ENCODE data around the gene VPS51. TPM values are rescaled to one million over a fixed set of nuclear protein-coding genes. Genes with fewer than 3 reads are reported as not detected.

The VPS51 gene
- total and polyA plus RNA-seq, 4 donors: 69.6 to 164 (median 124) TPM

DNA sequence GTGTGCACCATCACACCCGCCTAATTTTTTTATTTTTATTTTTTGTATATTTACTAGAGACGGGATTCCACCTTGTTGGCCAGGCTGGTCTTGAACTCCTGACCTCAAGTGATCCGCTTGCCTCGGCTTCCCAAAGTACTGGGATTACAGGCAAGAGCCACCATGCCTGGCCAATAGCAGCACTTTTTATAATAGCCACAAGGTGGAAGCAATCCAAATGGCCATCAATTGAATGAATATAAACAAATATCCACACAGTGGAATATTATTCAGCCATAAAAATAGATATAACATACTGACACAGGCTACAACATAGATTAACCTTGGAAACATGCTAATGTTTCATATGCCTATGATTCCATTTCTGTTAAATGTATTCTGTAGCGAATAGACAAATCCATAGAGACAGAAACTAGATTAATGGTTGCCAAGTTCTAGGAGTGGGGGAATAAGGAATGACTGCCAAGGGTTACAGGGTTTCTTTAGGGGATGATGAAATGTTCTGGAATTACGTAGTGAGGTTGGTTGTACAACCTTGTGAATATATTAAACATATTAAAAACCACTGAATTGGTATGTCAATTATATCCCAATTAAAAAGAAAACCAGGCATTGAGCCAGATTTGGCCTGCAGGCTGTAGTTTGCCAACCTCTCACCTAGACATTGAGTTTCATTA lies 4.8 kb downstream of the VPS51 start:
- H3K36me3 ChIP-seq (ENCODE audit: control insufficient read depth in 4 of 4, insufficient read depth in 4 of 4, low read length in 4 of 4): peaks cover 0 to 7% (median 3%) of the 10 kb centered on the region in 4 donors

DNA sequence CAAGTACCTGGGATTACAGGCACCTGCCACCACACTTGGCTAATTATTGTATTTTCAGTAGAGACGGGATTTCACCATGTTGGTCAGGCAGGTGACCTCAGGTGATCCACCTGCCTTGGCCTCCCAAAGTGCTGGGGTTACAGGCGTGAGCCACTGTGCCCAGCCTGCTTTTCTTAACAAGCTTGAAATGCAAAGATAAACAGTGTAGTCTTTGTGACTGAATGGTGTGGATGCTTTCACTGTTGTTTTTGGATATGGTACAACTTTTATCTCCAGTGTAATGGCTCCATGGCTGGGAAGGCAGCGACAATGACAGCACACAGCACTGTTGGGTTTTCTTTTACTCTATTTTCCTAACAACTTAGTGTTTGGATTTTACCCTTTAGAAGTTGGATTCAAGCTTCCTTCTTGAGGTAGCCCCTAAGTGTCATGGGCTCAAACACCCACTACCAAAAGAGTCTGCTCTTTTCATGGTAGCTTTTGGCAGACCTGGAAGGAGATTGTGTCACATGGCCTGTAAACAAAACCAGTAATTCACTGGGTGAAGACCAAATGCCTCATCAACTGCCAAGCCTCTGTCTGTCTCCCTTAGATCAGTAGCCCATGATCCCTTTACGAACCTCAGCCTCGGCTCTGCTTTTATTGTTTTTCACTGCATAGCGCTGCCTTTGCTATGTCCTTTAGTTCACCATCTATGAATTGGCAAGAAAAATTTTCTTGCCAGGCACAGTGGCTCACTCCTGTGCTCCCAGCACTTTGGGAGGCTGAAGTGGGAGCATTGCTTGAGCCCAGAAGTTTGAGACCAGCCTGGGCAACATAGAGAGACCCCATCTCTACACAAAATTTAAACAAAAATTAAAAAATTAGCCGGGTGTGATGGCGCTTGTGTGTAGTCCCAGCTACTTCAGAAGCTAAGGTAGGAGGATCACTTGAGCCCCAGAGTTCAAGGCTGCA lies 6.4 kb downstream of the VPS51 start:
- 83 to 93% methylated on average over 8 of the region's 8 CpGs for WGBS, 2 donors
- ATAC-seq (ENCODE audit: insufficient read depth, low FRiP score) (no peak), DNase-seq (no peak)
- Histone ChIP-seq H3K4me1 (ENCODE audit: control insufficient read depth in 5 of 5, insufficient read depth in 5 of 5, low read length in 5 of 5) (peaks cover 0 to 3% (median 0%) of the 10 kb centered on the region in 5 donors), H3K27me3 (ENCODE audit: control insufficient read depth in 3 of 3, insufficient read depth in 3 of 3, low read length in 2 of 3) (no peaks in the 10 kb centered on the region), H3K36me3 (ENCODE audit: control insufficient read depth in 4 of 4, insufficient read depth in 4 of 4, low read length in 4 of 4) (peaks cover 0 to 7% (median 4%) of the 10 kb centered on the region in 4 donors), H3K4me3 (no peak overlapping the region), H3K27ac (ENCODE audit: low read depth in 1 of 2, low read length in 1 of 2) (peak overlapping the region in 1 of 2 donors; percentile 37), H3K9ac (ENCODE audit: insufficient read depth in 1 of 2, low read length in 2 of 2) (no peak overlapping the region), H3K9me3 (ENCODE audit: control insufficient read depth in 4 of 4, insufficient read depth in 3 of 4, low read length in 3 of 4) (no peaks in the 10 kb centered on the region)
- TF ChIP-seq, protein P1, sequence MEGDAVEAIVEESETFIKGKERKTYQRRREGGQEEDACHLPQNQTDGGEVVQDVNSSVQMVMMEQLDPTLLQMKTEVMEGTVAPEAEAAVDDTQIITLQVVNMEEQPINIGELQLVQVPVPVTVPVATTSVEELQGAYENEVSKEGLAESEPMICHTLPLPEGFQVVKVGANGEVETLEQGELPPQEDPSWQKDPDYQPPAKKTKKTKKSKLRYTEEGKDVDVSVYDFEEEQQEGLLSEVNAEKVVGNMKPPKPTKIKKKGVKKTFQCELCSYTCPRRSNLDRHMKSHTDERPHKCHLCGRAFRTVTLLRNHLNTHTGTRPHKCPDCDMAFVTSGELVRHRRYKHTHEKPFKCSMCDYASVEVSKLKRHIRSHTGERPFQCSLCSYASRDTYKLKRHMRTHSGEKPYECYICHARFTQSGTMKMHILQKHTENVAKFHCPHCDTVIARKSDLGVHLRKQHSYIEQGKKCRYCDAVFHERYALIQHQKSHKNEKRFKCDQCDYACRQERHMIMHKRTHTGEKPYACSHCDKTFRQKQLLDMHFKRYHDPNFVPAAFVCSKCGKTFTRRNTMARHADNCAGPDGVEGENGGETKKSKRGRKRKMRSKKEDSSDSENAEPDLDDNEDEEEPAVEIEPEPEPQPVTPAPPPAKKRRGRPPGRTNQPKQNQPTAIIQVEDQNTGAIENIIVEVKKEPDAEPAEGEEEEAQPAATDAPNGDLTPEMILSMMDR (IDR thresholded peaks at IDR 0.05; ENCODE audit: control extremely low read depth, extremely low read depth): no peak

More for the DNA sequence above, 4.8 kb downstream of the VPS51 start:
- Histone ChIP-seq H3K4me3 (no peak overlapping the region), H3K27ac (ENCODE audit: low read depth in 1 of 2, low read length in 1 of 2) (no peak overlapping the region), H3K27me3 (ENCODE audit: control insufficient read depth in 3 of 3, insufficient read depth in 3 of 3, low read length in 2 of 3) (no peaks in the 10 kb centered on the region), H3K4me1 (ENCODE audit: control insufficient read depth in 5 of 5, insufficient read depth in 5 of 5, low read length in 5 of 5) (peaks cover 3 to 7% (median 6%) of the 10 kb centered on the region in 5 donors), H3K9me3 (ENCODE audit: control insufficient read depth in 4 of 4, insufficient read depth in 3 of 4, low read length in 3 of 4) (no peaks in the 10 kb centered on the region), H3K9ac (ENCODE audit: insufficient read depth in 1 of 2, low read length in 2 of 2) (no peak overlapping the region)
- 84 to 91% methylated on average over 6 of the region's 6 CpGs for WGBS, 2 donors
- ATAC-seq (ENCODE audit: insufficient read depth, low FRiP score): no peak
- TF ChIP-seq, protein P1 (IDR thresholded peaks at IDR 0.05; ENCODE audit: control extremely low read depth, extremely low read depth): no peak
- no peak for DNase-seq

DNA sequence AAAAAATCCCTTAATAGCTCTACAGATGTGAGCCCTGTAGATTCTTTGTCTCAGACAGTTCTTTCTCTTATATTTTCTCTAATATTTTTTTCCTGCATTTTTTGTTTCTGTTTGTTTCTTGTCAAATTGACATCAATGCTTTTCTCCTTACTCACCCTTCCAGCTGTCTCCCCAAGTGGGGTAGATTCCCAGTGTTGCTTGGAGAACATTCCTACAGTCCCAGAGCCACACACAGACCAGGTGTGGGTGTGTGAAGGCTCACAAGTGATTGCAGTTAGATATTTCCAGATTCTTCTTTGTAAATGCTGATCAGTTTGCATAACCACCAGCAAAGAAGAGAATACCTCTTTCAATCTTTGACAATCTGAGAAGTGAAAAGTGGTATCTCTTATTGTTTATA lies 7.5 kb downstream of the VPS51 start:
- Histone ChIP-seq H3K27me3 (ENCODE audit: control insufficient read depth in 3 of 3, insufficient read depth in 3 of 3, low read length in 2 of 3) (no peaks in the 10 kb centered on the region), H3K36me3 (ENCODE audit: control insufficient read depth in 4 of 4, insufficient read depth in 4 of 4, low read length in 4 of 4) (peaks cover under 1 to 17% (median 5%) of the 10 kb centered on the region in 4 donors), H3K9ac (ENCODE audit: insufficient read depth in 1 of 2, low read length in 2 of 2) (no peak overlapping the region), H3K4me1 (ENCODE audit: control insufficient read depth in 5 of 5, insufficient read depth in 5 of 5, low read length in 5 of 5) (peaks cover 0 to 3% (median 0%) of the 10 kb centered on the region in 5 donors), H3K27ac (ENCODE audit: low read depth in 1 of 2, low read length in 1 of 2) (no peak overlapping the region), H3K9me3 (ENCODE audit: control insufficient read depth in 4 of 4, insufficient read depth in 3 of 4, low read length in 3 of 4) (no peaks in the 10 kb centered on the region), H3K4me3 (no peak overlapping the region)
- ATAC-seq (ENCODE audit: insufficient read depth, low FRiP score): no peak
- DNase-seq: no peak
- TF ChIP-seq, protein P1 (IDR thresholded peaks at IDR 0.05; ENCODE audit: control extremely low read depth, extremely low read depth): no peak

Measured in lung (tissue), 12 donors.